OCI-LY3 (cell line): ENCODE results near the gene RAI1.

Experiments
- H2AFZ ChIP-seq: fragments of 200-600, 300-600 bp; shearing (Covaris generic); 2 replicates; pipeline ENCODE4 v1.6.0; 2014; ENCODE audit warnings: antibody characterized with exemption, low read depth, low read length
- H3K27ac ChIP-seq: fragments of 200-600, 300-600 bp; sonication (generic); 2 replicates; pipeline ENCODE4 v1.5.1; 2014; ENCODE audit warnings: mild to moderate bottlenecking, low read length, moderate library complexity, mixed read lengths
- H3K27me3 ChIP-seq: fragments of 200-600, 300-600 bp; sonication (generic); 2 replicates; pipeline ENCODE4 v1.6.1; 2014; ENCODE audit warnings: low read depth, low read length, mixed read lengths
- H3K36me3 ChIP-seq: fragments of 200-600, 300-600 bp; sonication (generic); replicated peaks from 2 replicates; pipeline ENCODE3; 2014; ENCODE audit warnings: low read depth, low read length, mixed read lengths
- H3K4me1 ChIP-seq: fragments of 300-600, 200-600 bp; sonication (generic); 2 replicates; pipeline ENCODE4 v1.6.1; 2014; ENCODE audit warnings: low read length, mixed read lengths
- H3K4me2 ChIP-seq: fragments of 200-600, 300-600 bp; sonication (generic); 2 replicates; pipeline ENCODE4 v1.6.1; 2014; ENCODE audit warnings: low read length, mixed read lengths
- H3K4me3 ChIP-seq: fragments of 300-600, 200-600 bp; sonication (generic); 2 replicates; pipeline ENCODE4 v1.5.1; 2014; ENCODE audit warnings: antibody characterized with exemption, mild to moderate bottlenecking, low read length, moderate library complexity
- H3K79me2 ChIP-seq: fragments of 300-600, 200-600 bp; shearing (Covaris generic); 2 replicates; pipeline ENCODE4 v1.6.1; 2014; ENCODE audit warnings: mild to moderate bottlenecking, low read length, mixed read lengths
- H3K9ac ChIP-seq: fragments of 300-600, 200-600 bp; shearing (Covaris generic); 2 replicates; pipeline ENCODE4 v1.6.0; 2014; ENCODE audit warnings: mild to moderate bottlenecking, low read length, moderate library complexity
- H3K9me3 ChIP-seq: fragments of 200-600, 300-600 bp; shearing (Covaris generic); 2 replicates; pipeline ENCODE4 v1.6.1; 2014; ENCODE audit warnings: low read length, mixed read lengths; ENCODE audit not compliant: insufficient read depth
- H4K20me1 ChIP-seq: fragments of 200-600, 300-600 bp; sonication (generic); 2 replicates; pipeline ENCODE4 v1.6.1; 2016; ENCODE audit warnings: low read length, mixed read lengths; ENCODE audit not compliant: insufficient read depth
- EZH2phosphoT487 ChIP-seq: fragments of 200-600 bp; shearing (Covaris generic); IDR thresholded peaks from 2 replicates; pipeline ENCODE4 v1.6.1; 2018; ENCODE audit warnings: antibody characterized with exemption, mixed run types, low read depth
- TF ChIP-seq, protein P1 (sequence below): fragments of 200-600, 300-600 bp; sonication (generic); IDR thresholded peaks from 2 replicates; pipeline ENCODE4 v1.5.1; 2014; ENCODE audit warnings: antibody characterized with exemption, low read length, low read depth

RAI1 gene

DNA sequence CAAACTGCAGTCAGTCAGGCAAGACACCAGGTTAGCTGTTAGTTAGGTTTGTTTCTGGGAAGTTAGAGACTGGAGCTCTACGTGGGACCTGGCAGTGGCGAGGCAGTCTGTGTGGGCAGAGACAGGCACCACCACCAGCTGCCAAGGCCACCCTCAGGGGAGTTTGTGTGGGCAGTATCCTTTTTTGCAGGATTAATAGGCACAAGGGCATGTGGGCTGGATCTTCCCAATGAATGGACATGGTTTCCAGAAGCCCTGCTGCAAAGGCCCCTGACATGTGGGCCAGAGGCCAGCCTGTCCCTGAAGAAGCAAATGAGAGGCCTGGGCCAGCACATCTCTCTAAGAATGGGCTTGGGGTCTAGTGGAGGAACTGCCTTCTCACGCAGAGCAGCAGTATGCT is 174.7 kb downstream of the RAI1 start:
- Histone ChIP-seq H3K9me3 (no peaks in the 10 kb centered on the region), H2AFZ (no peak overlapping the region), H3K4me2 (no peak overlapping the region), H3K36me3 (no peaks in the 10 kb centered on the region), H3K27me3 (no peaks in the 10 kb centered on the region), H3K79me2 (no peaks in the 10 kb centered on the region), H3K4me3 (no peak overlapping the region), H3K27ac (no peak overlapping the region), H3K4me1 (no peaks in the 10 kb centered on the region), H4K20me1 (no peaks in the 10 kb centered on the region), H3K9ac (no peak overlapping the region)
- TF ChIP-seq, protein P1, sequence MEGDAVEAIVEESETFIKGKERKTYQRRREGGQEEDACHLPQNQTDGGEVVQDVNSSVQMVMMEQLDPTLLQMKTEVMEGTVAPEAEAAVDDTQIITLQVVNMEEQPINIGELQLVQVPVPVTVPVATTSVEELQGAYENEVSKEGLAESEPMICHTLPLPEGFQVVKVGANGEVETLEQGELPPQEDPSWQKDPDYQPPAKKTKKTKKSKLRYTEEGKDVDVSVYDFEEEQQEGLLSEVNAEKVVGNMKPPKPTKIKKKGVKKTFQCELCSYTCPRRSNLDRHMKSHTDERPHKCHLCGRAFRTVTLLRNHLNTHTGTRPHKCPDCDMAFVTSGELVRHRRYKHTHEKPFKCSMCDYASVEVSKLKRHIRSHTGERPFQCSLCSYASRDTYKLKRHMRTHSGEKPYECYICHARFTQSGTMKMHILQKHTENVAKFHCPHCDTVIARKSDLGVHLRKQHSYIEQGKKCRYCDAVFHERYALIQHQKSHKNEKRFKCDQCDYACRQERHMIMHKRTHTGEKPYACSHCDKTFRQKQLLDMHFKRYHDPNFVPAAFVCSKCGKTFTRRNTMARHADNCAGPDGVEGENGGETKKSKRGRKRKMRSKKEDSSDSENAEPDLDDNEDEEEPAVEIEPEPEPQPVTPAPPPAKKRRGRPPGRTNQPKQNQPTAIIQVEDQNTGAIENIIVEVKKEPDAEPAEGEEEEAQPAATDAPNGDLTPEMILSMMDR: no peak
- no peak for TF ChIP-seq EZH2phosphoT487

DNA sequence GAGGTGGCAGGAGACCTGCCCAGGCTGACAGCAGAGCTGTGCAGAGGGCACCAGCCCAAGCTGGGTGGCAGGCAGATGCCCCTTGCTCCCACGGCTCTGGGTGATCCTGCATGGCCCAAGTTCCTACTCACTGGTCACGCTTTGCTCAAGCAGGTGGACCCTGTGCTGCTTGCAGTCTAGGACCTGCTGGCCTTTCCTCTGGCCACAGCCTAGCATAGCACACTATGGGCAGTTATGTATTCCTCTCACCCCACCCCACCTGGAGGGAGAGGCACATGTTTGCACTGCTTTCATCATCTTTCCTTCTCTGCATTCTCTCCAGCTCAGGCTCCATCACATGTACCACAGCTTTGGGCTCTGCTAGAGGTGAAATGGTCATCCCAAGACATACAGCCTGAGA is 175.1 kb downstream of the RAI1 start:
- H3K79me2 ChIP-seq: no peaks in the 10 kb centered on the region
- no peak overlapping the region for H3K9ac ChIP-seq
- no peaks in the 10 kb centered on the region for H4K20me1 ChIP-seq
- no peak overlapping the region for H3K4me2 ChIP-seq
- no peaks in the 10 kb centered on the region for H3K9me3 ChIP-seq
- no peak for TF ChIP-seq EZH2phosphoT487
- TF ChIP-seq, protein P1: no peak
- no peak overlapping the region for H3K27ac ChIP-seq
- H3K27me3 ChIP-seq: no peaks in the 10 kb centered on the region
- no peaks in the 10 kb centered on the region for H3K36me3 ChIP-seq
- no peak overlapping the region for H3K4me3 ChIP-seq
- no peak overlapping the region for H2AFZ ChIP-seq
- H3K4me1 ChIP-seq: no peaks in the 10 kb centered on the region

GRCh38 chr17:17857496-17857895 is 176.2 kb downstream of the RAI1 start:
- no peaks in the 10 kb centered on the region for H3K4me1 ChIP-seq
- H3K27ac ChIP-seq: no peak overlapping the region
- TF ChIP-seq EZH2phosphoT487: no peak
- TF ChIP-seq, protein P1: no peak
- H3K27me3 ChIP-seq: no peaks in the 10 kb centered on the region
- no peaks in the 10 kb centered on the region for H4K20me1 ChIP-seq
- H3K4me3 ChIP-seq: no peak overlapping the region
- H3K79me2 ChIP-seq: no peaks in the 10 kb centered on the region
- no peaks in the 10 kb centered on the region for H3K9me3 ChIP-seq
- H3K4me2 ChIP-seq: no peak overlapping the region
- no peak overlapping the region for H3K9ac ChIP-seq
- H2AFZ ChIP-seq: no peak overlapping the region
- no peaks in the 10 kb centered on the region for H3K36me3 ChIP-seq

DNA sequence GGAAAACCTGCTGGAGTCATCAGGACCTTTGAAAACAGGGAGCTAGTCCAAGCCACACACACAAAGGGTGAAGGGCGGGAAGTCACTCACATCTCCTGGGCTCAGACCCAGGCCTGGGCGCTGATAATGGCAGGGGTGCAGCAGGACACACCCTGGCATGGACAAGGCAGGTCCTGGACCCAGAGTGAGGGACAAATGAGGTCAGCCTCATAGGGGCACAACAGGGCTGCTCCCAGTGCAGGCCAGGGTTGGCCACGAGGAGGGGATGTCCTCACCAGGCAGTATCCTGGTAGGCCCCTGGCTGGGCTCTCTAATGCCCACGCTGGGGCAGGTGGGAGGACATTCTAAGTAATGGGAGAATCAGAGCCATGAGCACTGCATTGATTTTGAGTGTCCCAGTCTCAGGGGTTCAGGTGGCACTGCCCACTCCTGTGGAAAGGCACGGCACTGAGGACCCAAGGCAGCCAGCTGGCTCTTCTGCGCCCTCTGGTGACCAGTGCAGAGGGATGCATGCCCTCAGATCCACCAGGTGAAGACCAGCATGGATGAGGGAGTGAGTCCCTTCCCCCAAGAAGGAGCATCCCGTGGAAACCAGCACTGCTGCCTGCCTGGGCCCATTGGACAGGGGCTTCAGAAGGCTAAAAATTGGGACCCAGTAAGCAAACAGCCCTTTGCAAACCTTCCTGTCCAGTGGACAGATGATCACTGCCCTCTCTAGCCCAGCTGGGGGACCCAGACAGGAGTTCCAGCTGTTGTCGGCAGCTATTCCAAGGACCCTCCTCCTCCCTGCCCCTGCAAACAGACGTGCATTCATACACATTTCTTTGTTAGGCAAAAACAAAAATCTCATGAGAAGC is 178.9 kb downstream of the RAI1 start:
- H3K79me2 ChIP-seq: no peaks in the 10 kb centered on the region
- H4K20me1 ChIP-seq: no peaks in the 10 kb centered on the region
- no peaks in the 10 kb centered on the region for H3K9me3 ChIP-seq
- no peaks in the 10 kb centered on the region for H3K36me3 ChIP-seq
- no peak for TF ChIP-seq EZH2phosphoT487
- TF ChIP-seq, protein P1: peak; percentile 54
- no peak overlapping the region for H2AFZ ChIP-seq
- H3K4me1 ChIP-seq: no peaks in the 10 kb centered on the region
- H3K4me3 ChIP-seq: no peak overlapping the region
- no peak overlapping the region for H3K9ac ChIP-seq
- H3K4me2 ChIP-seq: no peak overlapping the region
- no peak overlapping the region for H3K27ac ChIP-seq
- no peaks in the 10 kb centered on the region for H3K27me3 ChIP-seq
